Amygdala (tissue), 56 donors: ENCODE measurements around the gene FAM83G.
"Not testable (repeated sequence)": the region's sequence is repeated elsewhere in the genome, so short reads cannot be mapped to it uniquely, and the experiment has no call there.

Source experiments
- DNase-seq, 56 donors: peaks; one replicate each; lab custom pipeline; 2025; lab: John Stamatoyannopoulos, UW

FAM83G gene

GRCh38 chr17:18933102-18934058, 71.2 kb downstream of the FAM83G start:
- no peak for DNase-seq

GRCh38 chr17:18932360-18933055, 72.1 kb downstream of the FAM83G start:
- DNase-seq, result no peak

GRCh38 chr17:18928628-18929125, 75.9 kb downstream of the FAM83G start:
- DNase-seq, result no peak

- no peak for DNase-seq
Measured at GRCh38 chr17:18925187-18925586, 79.4 kb downstream of the FAM83G start.

- DNase-seq, result not testable (repeated sequence)
Measured at GRCh38 chr17:18922596-18922995, 82.0 kb downstream of the FAM83G start.

GRCh38 chr17:18921912-18922451, 82.6 kb downstream of the FAM83G start:
- DNase-seq, result no peak

GRCh38 chr17:18921485-18921884, 83.1 kb downstream of the FAM83G start:
- no peak for DNase-seq

- DNase-seq, result no peak
Measured at GRCh38 chr17:18920911-18921441, 83.6 kb downstream of the FAM83G start.

- no peak for DNase-seq
Measured at GRCh38 chr17:18919963-18920362, 84.6 kb downstream of the FAM83G start.
